ENCODE results near the gene CACNA1G.

Gene CACNA1G

DNA sequence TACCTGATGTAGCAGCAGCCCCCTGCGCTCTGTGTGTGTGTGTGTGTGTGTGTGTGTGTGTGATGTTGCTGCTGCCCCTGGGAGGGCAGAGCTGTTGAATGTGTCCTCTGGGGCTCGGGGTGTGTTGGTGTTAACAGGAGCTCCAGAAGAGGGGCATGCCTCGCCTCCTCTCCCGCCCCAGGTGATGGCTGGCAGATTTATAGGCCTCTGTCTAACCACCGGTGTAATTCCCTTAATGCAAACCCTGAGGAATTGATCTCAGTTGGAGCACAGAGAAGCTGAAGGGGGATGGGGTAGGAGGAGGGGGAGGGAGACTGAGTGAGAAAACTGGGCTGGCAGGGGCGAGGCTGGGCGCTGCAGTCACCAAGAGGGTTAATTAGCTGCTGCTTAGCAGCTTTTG, 10.0 kb downstream of the CACNA1G start:
- Histone ChIP-seq H3K27me3 (ENCODE audit: low read depth, low read length) (peaks cover 11% of the 10 kb centered on the region), H3K4me3 (ENCODE audit: low read depth in 1 of 2, low read length in 2 of 2) (no peak overlapping the region), H3K36me3 (ENCODE audit: control insufficient read depth in 1 of 2, insufficient read depth in 2 of 2, low read length in 2 of 2) (no peaks in the 10 kb centered on the region), H3K9me3 (ENCODE audit: control insufficient read depth in 1 of 2, low read length in 2 of 2) (no peaks in the 10 kb centered on the region), H3K4me1 (ENCODE audit: control insufficient read depth in 1 of 2, insufficient read depth in 2 of 2, low read length in 2 of 2) (peaks cover 0 to 15% of the 10 kb centered on the region in 2 donors), H3K27ac (ENCODE audit: low read length) (no peak overlapping the region)

DNA sequence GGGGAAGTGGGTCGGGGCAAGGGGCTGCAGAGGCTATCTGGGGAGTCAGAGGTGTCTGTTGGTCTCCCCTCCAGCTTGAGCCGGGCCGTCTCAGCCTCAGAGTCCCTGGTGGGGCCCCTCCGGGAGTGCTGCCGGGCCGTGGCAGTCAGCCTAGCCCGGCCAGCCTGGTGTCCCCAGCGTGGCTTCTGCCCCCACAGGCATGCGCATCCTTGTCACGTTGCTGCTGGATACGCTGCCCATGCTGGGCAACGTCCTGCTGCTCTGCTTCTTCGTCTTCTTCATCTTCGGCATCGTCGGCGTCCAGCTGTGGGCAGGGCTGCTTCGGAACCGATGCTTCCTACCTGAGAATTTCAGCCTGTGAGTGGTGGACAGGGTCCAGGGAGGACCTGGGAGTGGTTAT, 11.2 kb downstream of the CACNA1G start:
- no peak overlapping the region for H3K4me3 ChIP-seq (ENCODE audit: low read depth in 1 of 2, low read length in 2 of 2)
- peaks cover 4% of the 10 kb centered on the region for H3K27me3 ChIP-seq (ENCODE audit: low read depth, low read length)
- no peak overlapping the region for H3K27ac ChIP-seq (ENCODE audit: low read length)
- H3K9me3 ChIP-seq (ENCODE audit: control insufficient read depth in 1 of 2, low read length in 2 of 2) = no peaks in the 10 kb centered on the region
- H3K4me1 ChIP-seq (ENCODE audit: control insufficient read depth in 1 of 2, insufficient read depth in 2 of 2, low read length in 2 of 2) = peaks cover 0 to 8% of the 10 kb centered on the region in 2 donors
- no peaks in the 10 kb centered on the region for H3K36me3 ChIP-seq (ENCODE audit: control insufficient read depth in 1 of 2, insufficient read depth in 2 of 2, low read length in 2 of 2)

DNA sequence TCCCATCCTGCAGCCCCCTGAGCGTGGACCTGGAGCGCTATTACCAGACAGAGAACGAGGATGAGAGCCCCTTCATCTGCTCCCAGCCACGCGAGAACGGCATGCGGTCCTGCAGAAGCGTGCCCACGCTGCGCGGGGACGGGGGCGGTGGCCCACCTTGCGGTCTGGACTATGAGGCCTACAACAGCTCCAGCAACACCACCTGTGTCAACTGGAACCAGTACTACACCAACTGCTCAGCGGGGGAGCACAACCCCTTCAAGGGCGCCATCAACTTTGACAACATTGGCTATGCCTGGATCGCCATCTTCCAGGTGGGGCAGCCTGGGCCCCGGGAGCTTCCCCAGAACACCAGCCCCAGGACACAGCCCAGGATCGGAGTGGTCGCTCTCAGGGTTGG, 12.0 kb downstream of the CACNA1G start:
- Histone ChIP-seq H3K27ac (ENCODE audit: low read length) (no peak overlapping the region), H3K4me1 (ENCODE audit: control insufficient read depth in 1 of 2, insufficient read depth in 2 of 2, low read length in 2 of 2) (no peaks in the 10 kb centered on the region), H3K27me3 (ENCODE audit: low read depth, low read length) (no peaks in the 10 kb centered on the region), H3K4me3 (ENCODE audit: low read depth in 1 of 2, low read length in 2 of 2) (no peak overlapping the region), H3K9me3 (ENCODE audit: control insufficient read depth in 1 of 2, low read length in 2 of 2) (no peaks in the 10 kb centered on the region), H3K36me3 (ENCODE audit: control insufficient read depth in 1 of 2, insufficient read depth in 2 of 2, low read length in 2 of 2) (no peaks in the 10 kb centered on the region)

GRCh38 chr17:50573866-50574611, 13.5 kb downstream of the CACNA1G start:
- no peaks in the 10 kb centered on the region for H3K4me1 ChIP-seq (ENCODE audit: control insufficient read depth in 1 of 2, insufficient read depth in 2 of 2, low read length in 2 of 2)
- H3K36me3 ChIP-seq (ENCODE audit: control insufficient read depth in 1 of 2, insufficient read depth in 2 of 2, low read length in 2 of 2) = no peaks in the 10 kb centered on the region
- no peak overlapping the region for H3K4me3 ChIP-seq (ENCODE audit: low read depth in 1 of 2, low read length in 2 of 2)
- H3K27ac ChIP-seq (ENCODE audit: low read length) = no peak overlapping the region
- H3K9me3 ChIP-seq (ENCODE audit: control insufficient read depth in 1 of 2, low read length in 2 of 2) = no peaks in the 10 kb centered on the region
- H3K27me3 ChIP-seq (ENCODE audit: low read depth, low read length) = no peaks in the 10 kb centered on the region

DNA sequence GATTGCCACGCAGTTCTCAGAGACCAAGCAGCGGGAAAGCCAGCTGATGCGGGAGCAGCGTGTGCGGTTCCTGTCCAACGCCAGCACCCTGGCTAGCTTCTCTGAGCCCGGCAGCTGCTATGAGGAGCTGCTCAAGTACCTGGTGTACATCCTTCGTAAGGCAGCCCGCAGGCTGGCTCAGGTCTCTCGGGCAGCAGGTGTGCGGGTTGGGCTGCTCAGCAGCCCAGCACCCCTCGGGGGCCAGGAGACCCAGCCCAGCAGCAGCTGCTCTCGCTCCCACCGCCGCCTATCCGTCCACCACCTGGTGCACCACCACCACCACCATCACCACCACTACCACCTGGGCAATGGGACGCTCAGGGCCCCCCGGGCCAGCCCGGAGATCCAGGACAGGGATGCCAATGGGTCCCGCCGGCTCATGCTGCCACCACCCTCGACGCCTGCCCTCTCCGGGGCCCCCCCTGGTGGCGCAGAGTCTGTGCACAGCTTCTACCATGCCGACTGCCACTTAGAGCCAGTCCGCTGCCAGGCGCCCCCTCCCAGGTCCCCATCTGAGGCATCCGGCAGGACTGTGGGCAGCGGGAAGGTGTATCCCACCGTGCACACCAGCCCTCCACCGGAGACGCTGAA, 15.2 kb downstream of the CACNA1G start:
- Histone ChIP-seq H3K27ac (ENCODE audit: low read length) (no peak overlapping the region), H3K4me1 (ENCODE audit: control insufficient read depth in 1 of 2, insufficient read depth in 2 of 2, low read length in 2 of 2) (no peaks in the 10 kb centered on the region), H3K4me3 (ENCODE audit: low read depth in 1 of 2, low read length in 2 of 2) (no peak overlapping the region), H3K27me3 (ENCODE audit: low read depth, low read length) (no peaks in the 10 kb centered on the region), H3K36me3 (ENCODE audit: control insufficient read depth in 1 of 2, insufficient read depth in 2 of 2, low read length in 2 of 2) (no peaks in the 10 kb centered on the region), H3K9me3 (ENCODE audit: control insufficient read depth in 1 of 2, low read length in 2 of 2) (no peaks in the 10 kb centered on the region)

DNA sequence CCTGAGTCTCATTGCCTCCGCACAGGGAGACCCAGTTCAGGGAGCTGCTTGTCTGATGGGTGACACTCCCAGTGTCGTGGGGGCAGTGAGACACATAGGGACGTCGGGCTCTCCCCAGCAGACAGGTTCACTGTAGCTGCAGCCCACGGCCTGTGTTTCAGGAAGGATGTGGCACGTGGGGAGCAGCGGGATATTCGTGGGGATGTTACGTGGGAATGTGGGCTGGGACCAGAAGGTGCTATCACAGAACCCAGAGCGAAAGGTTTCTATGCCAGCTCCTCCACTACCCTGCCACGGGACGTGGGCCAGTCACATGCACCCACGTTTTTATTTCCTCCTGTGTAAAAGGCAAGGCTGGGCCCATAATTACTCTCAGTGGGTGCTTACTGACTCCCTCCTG, 16.3 kb downstream of the CACNA1G start:
- no peaks in the 10 kb centered on the region for H3K36me3 ChIP-seq (ENCODE audit: control insufficient read depth in 1 of 2, insufficient read depth in 2 of 2, low read length in 2 of 2)
- H3K9me3 ChIP-seq (ENCODE audit: control insufficient read depth in 1 of 2, low read length in 2 of 2) = no peaks in the 10 kb centered on the region
- H3K4me3 ChIP-seq (ENCODE audit: low read depth in 1 of 2, low read length in 2 of 2) = no peak overlapping the region
- no peaks in the 10 kb centered on the region for H3K4me1 ChIP-seq (ENCODE audit: control insufficient read depth in 1 of 2, insufficient read depth in 2 of 2, low read length in 2 of 2)
- no peak overlapping the region for H3K27ac ChIP-seq (ENCODE audit: low read length)
- no peaks in the 10 kb centered on the region for H3K27me3 ChIP-seq (ENCODE audit: low read depth, low read length)

DNA sequence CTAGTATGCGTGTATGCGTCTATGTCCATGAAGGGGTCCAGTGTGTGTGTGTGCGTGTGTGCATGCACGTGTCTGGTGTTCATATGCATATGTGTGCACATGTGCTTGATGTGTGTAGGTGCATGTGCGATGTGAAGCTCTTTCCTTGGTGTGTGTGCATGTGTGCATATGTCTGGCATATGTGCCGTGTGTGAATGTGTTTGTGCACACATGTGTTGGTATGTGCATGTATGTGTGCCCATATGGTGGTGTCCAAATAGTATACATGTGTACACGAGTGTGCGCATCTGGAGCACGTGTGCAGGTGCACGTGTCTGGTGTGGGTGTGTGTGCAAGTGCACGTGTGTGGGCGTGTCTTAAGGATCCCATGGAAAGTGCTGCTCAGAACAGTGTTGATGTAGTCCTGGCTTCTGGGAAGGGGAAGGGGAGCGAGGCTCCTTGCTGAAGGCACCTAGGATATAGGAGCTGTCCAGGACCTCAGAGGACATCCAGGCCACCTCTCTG, 17.0 kb downstream of the CACNA1G start:
- H3K27ac ChIP-seq (ENCODE audit: low read length) = no peak overlapping the region
- no peaks in the 10 kb centered on the region for H3K27me3 ChIP-seq (ENCODE audit: low read depth, low read length)
- no peaks in the 10 kb centered on the region for H3K4me1 ChIP-seq (ENCODE audit: control insufficient read depth in 1 of 2, insufficient read depth in 2 of 2, low read length in 2 of 2)
- H3K9me3 ChIP-seq (ENCODE audit: control insufficient read depth in 1 of 2, low read length in 2 of 2) = no peaks in the 10 kb centered on the region
- no peak overlapping the region for H3K4me3 ChIP-seq (ENCODE audit: low read depth in 1 of 2, low read length in 2 of 2)
- no peaks in the 10 kb centered on the region for H3K36me3 ChIP-seq (ENCODE audit: control insufficient read depth in 1 of 2, insufficient read depth in 2 of 2, low read length in 2 of 2)

GRCh38 chr17:50578173-50578572, 17.7 kb downstream of the CACNA1G start:
- H3K4me1 ChIP-seq (ENCODE audit: control insufficient read depth in 1 of 2, insufficient read depth in 2 of 2, low read length in 2 of 2) = no peaks in the 10 kb centered on the region
- H3K27me3 ChIP-seq (ENCODE audit: low read depth, low read length) = no peaks in the 10 kb centered on the region
- no peaks in the 10 kb centered on the region for H3K36me3 ChIP-seq (ENCODE audit: control insufficient read depth in 1 of 2, insufficient read depth in 2 of 2, low read length in 2 of 2)
- H3K9me3 ChIP-seq (ENCODE audit: control insufficient read depth in 1 of 2, low read length in 2 of 2) = no peaks in the 10 kb centered on the region
- no peak overlapping the region for H3K27ac ChIP-seq (ENCODE audit: low read length)
- no peak overlapping the region for H3K4me3 ChIP-seq (ENCODE audit: low read depth in 1 of 2, low read length in 2 of 2)

DNA sequence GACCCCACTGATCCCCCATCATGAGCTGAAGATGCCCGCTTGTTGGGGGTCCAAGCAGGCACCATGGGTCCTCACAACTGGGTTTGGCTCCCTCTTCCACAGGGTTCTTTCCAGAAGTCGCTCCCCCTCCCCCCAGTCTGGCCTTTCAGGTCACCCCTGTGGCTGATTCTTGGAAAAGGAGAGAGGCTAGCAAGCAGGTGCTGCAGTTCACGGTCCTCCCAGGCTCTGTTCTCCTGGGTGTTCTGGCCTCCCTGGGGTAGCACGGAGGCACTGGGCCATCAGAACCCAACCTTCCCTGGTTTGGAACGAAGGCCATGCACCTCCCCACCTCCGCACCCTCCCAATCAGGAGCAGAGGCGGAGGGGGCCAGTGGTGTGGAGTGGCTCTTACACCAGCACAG, 18.9 kb downstream of the CACNA1G start:
- H3K4me3 ChIP-seq (ENCODE audit: low read depth in 1 of 2, low read length in 2 of 2) = no peak overlapping the region
- no peaks in the 10 kb centered on the region for H3K9me3 ChIP-seq (ENCODE audit: control insufficient read depth in 1 of 2, low read length in 2 of 2)
- no peaks in the 10 kb centered on the region for H3K36me3 ChIP-seq (ENCODE audit: control insufficient read depth in 1 of 2, insufficient read depth in 2 of 2, low read length in 2 of 2)
- H3K27me3 ChIP-seq (ENCODE audit: low read depth, low read length) = no peaks in the 10 kb centered on the region
- no peaks in the 10 kb centered on the region for H3K4me1 ChIP-seq (ENCODE audit: control insufficient read depth in 1 of 2, insufficient read depth in 2 of 2, low read length in 2 of 2)
- H3K27ac ChIP-seq (ENCODE audit: low read length) = no peak overlapping the region

- H3K27ac ChIP-seq (ENCODE audit: low read length) = no peak overlapping the region
- H3K4me3 ChIP-seq (ENCODE audit: low read depth in 1 of 2, low read length in 2 of 2) = no peak overlapping the region
- no peaks in the 10 kb centered on the region for H3K4me1 ChIP-seq (ENCODE audit: control insufficient read depth in 1 of 2, insufficient read depth in 2 of 2, low read length in 2 of 2)
- H3K9me3 ChIP-seq (ENCODE audit: control insufficient read depth in 1 of 2, low read length in 2 of 2) = no peaks in the 10 kb centered on the region
- no peaks in the 10 kb centered on the region for H3K27me3 ChIP-seq (ENCODE audit: low read depth, low read length)
- no peaks in the 10 kb centered on the region for H3K36me3 ChIP-seq (ENCODE audit: control insufficient read depth in 1 of 2, insufficient read depth in 2 of 2, low read length in 2 of 2)
These were observed 20.1 kb downstream of the CACNA1G start for GRCh38 chr17:50580646-50581045.

DNA sequence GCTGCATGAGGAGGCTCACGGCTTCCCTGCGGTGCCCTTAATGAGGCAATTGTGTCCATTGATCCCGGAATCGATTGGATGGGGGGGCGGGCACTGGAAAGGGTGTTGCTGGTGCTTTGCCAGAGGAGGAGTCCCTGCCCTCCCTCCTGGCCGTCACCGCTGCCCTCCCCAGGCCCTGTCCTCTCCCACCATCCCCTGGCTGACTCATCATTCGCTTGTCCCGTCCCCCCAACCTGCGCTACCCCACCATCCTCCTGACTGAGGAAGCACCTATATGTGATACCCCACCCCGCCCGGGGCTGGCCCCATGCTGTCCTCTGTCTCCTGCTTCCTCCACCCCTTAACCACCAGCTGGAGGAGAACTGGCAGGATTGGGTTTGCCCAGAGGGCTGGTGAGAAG, 20.8 kb downstream of the CACNA1G start:
- H3K27me3 ChIP-seq (ENCODE audit: low read depth, low read length) = no peaks in the 10 kb centered on the region
- H3K27ac ChIP-seq (ENCODE audit: low read length) = no peak overlapping the region
- H3K4me1 ChIP-seq (ENCODE audit: control insufficient read depth in 1 of 2, insufficient read depth in 2 of 2, low read length in 2 of 2) = no peaks in the 10 kb centered on the region
- no peaks in the 10 kb centered on the region for H3K36me3 ChIP-seq (ENCODE audit: control insufficient read depth in 1 of 2, insufficient read depth in 2 of 2, low read length in 2 of 2)
- H3K4me3 ChIP-seq (ENCODE audit: low read depth in 1 of 2, low read length in 2 of 2) = no peak overlapping the region
- no peaks in the 10 kb centered on the region for H3K9me3 ChIP-seq (ENCODE audit: control insufficient read depth in 1 of 2, low read length in 2 of 2)

GRCh38 chr17:50582741-50583140, 22.2 kb downstream of the CACNA1G start:
- Histone ChIP-seq H3K27ac (ENCODE audit: low read length) (no peak overlapping the region), H3K9me3 (ENCODE audit: control insufficient read depth in 1 of 2, low read length in 2 of 2) (no peaks in the 10 kb centered on the region), H3K4me1 (ENCODE audit: control insufficient read depth in 1 of 2, insufficient read depth in 2 of 2, low read length in 2 of 2) (no peaks in the 10 kb centered on the region), H3K27me3 (ENCODE audit: low read depth, low read length) (no peaks in the 10 kb centered on the region), H3K4me3 (ENCODE audit: low read depth in 1 of 2, low read length in 2 of 2) (no peak overlapping the region), H3K36me3 (ENCODE audit: control insufficient read depth in 1 of 2, insufficient read depth in 2 of 2, low read length in 2 of 2) (no peaks in the 10 kb centered on the region)
